Vagina (tissue), 2 donors: ENCODE results near the gene PHACTR3.

Experiments used
- CTCF ChIP-seq, 3 experiments: fragments of 450-650 bp in 2 of 3; fragments of 200-600 bp in 1 of 3; sonication (generic) in 1 of 3; IDR thresholded peaks; one replicate each; pipeline ENCODE4 v1.5.1; 2017 to 2019; ENCODE audit warnings: antibody characterized with exemption in 3 of 3, mild to moderate bottlenecking in 2 of 3, moderate library complexity in 2 of 3
- POLR2A ChIP-seq, 2 donors: fragments of 450-650 bp; IDR thresholded peaks; one replicate each; pipeline ENCODE4 v1.6.1; 2017; ENCODE audit warnings: antibody characterized with exemption in 2 of 2, mild to moderate bottlenecking in 2 of 2, moderate library complexity in 2 of 2
- POLR2AphosphoS5 ChIP-seq, 2 donors: sonication (generic); formaldehyde crosslinking; IDR thresholded peaks; one replicate each; pipeline ENCODE4 v1.9.0; 2017; ENCODE audit warnings: antibody characterized with exemption in 2 of 2, mild to moderate bottlenecking in 2 of 2, low read depth in 1 of 2; ENCODE audit not compliant: insufficient read depth in 1 of 2

- TF ChIP-seq CTCF (IDR thresholded peaks at IDR 0.05), result no peak
- no peak for TF ChIP-seq POLR2A (IDR thresholded peaks at IDR 0.05)
- TF ChIP-seq POLR2AphosphoS5 (IDR thresholded peaks at IDR 0.05; ENCODE audit: insufficient read depth in 1 of 2, low read depth in 1 of 2), result no peak
Observed at GRCh38 chr20:59668926-59669850, 64.8 kb downstream of the PHACTR3 start.
